Superior temporal gyrus (tissue), 1 donor: ENCODE results near the gene PACS2.

ENCODE experiments used
- DNase-seq: peaks from one replicate; pipeline ENCODE4 v3.0.0-alpha.2; 2016; ENCODE audit errors: extremely low spot score

The PACS2 gene

GRCh38 chr14:105367116-105368031 is 52.8 kb downstream of the PACS2 start:
- no peak for DNase-seq

- DNase-seq: no peak
Observed at GRCh38 chr14:105368032-105368417, 53.5 kb downstream of the PACS2 start.

DNA sequence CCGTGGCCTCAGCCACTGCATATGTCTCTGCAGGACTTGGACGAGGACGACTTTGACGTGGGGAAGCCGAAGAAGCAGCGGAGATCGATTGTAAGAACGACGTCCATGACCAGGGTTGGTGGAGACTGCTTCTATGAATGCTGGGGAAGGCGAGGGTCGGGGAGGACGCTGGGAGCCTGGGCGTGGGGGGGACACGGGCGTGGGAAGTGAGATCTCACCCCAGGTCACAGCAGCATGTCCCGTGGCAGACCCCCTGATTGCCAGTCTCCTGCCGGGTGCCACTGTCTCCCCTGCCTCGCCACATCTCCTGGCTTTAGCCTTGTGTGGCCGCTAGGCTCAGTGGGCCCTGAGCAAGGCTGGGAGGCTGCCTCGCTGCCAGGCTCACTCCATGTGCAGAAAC is 53.9 kb downstream of the PACS2 start:
- no peak for DNase-seq

DNA sequence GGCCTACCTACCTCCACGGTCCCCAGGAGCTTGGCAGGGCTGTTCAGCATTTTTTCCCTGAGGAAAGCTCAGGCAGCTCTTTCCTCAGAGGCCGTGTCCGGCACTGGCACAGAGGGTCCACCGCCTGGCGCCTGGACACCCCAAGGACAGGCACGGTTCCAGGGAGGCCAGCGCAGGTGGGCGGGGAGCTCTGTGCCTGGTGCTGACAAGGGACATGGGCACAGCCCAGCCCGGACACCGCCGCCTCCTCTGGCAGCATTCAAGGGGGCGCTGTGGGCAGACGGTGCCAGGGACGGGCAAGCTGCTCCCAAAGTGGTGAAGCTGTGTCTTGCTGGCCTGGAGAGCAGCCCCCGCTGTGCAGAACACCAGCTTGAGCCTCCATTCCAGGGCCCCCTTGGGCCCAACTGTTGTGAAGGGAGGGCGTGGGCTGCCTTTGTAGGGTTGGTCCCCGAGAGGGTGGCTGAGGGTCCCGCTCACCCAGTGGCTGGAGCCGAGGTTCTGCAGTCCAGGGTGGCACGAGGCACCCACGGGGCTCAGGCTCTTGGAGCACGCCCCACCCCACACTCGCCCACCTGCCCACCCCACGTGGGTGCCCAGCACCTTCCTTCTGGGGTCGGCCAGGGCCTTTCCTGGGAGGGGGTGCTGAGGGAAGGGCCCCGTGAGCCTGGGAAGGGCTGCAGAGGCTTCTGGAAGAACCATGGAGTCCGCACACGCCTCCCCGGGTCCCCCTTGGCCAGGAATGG is 54.5 kb downstream of the PACS2 start:
- DNase-seq: no peak

- no peak for DNase-seq
Observed at GRCh38 chr14:105369653-105370040, 55.1 kb downstream of the PACS2 start.

- no peak for DNase-seq
Observed at GRCh38 chr14:105374389-105374788, 59.8 kb downstream of the PACS2 start.

- no peak for DNase-seq
Observed at GRCh38 chr14:105375635-105376057, 61.1 kb downstream of the PACS2 start.

GRCh38 chr14:105376521-105377440 is 62.2 kb downstream of the PACS2 start:
- no peak for DNase-seq

DNA sequence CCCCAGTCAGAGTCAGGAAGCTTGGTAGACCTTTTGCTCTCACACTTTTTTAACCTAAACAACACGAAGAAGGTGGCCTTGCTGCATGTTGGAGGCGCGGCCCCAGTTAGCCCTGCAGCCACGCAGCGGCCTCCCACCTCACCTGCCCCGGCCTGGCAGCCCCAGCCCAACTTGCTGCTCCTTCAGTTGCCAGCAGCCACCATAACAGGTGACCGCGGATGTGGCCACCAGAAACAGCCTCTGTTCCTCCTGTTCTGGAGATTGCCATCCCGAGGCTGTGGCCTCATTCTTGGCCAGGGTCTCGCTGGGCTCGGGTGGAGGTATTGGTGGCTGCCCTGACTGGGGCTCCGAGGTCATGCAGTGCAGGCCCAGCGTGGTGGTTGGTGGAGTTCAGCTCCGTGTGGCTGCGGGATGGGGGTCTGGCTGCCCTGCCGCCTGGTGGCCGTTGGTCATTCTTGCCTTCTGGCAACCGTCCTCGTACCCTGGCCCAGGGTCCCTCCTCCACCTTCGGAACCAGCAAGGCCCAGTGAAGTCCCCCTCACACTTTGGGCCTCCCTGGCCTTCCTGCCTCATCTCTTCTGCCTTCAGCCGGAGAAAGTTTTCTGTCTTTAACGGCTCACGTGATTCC is 63.1 kb downstream of the PACS2 start:
- DNase-seq: no peak

GRCh38 chr14:105378199-105378598 is 63.7 kb downstream of the PACS2 start:
- DNase-seq: no peak

GRCh38 chr14:105378873-105379685 is 64.5 kb downstream of the PACS2 start:
- no peak for DNase-seq

DNA sequence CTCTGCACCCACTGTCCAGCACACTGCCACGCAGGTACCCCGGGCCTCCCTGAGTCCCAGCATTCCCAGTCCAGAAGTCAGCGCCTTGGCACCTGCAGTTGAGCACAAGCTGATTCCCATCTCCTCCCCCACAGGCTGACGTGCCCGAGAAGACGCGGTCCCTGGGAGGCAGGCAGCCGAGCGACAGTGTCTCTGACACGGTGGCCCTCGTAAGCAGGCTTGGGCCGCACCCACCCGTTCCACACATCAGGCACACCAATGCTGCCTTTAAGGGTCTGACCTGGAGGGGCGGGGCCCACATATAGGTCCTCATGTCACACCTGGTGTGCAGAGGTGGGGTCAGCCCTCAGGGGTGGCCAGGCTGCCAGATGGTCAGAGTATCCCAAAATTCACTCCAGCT is 65.4 kb downstream of the PACS2 start:
- DNase-seq: no peak

DNA sequence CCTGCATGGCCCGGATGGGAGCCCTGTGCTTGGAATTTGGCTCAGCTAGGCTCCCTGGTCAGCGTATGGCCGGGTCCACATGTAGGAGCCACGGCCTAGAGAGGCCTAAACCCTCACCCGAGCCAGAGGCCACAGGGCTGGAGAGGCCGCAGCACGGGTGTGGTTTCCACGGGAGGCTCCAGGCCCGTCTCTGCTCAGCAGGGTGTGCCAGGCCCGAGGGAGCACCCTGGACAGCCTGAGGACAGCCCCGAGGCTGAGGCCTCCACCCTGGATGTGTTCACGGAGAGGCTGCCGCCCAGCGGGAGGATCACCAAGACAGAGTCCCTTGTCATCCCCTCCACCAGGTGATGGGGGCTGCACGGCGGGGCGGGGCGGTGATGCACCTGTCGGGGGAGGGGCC is 66.2 kb downstream of the PACS2 start:
- no peak for DNase-seq

- DNase-seq: no peak
Observed at GRCh38 chr14:105381446-105382342, 67.1 kb downstream of the PACS2 start.

GRCh38 chr14:105382343-105383082 is 68.0 kb downstream of the PACS2 start:
- DNase-seq: no peak

- DNase-seq: no peak
Observed at GRCh38 chr14:105383083-105383730, 68.7 kb downstream of the PACS2 start.

- no peak for DNase-seq
Observed at GRCh38 chr14:105384041-105384557, 69.6 kb downstream of the PACS2 start.
